COLO668 (cell line): ENCODE measurements around the gene ATP6V1G3.
"Not testable (repeated sequence)": the region's sequence is repeated elsewhere in the genome, so short reads cannot be mapped to it uniquely, and the experiment has no call there.

Source experiments
- DNase-seq: peaks from one replicate; lab custom pipeline; 2025; ENCODE audit not compliant: unreplicated experiment; lab: John Stamatoyannopoulos, UW

Gene ATP6V1G3

GRCh38 chr1:198543670-198544260, 3.3 kb upstream of the ATP6V1G3 start:
- DNase-seq = no peak

- DNase-seq = no peak
Measured at GRCh38 chr1:198542632-198543031, 2.2 kb upstream of the ATP6V1G3 start.

GRCh38 chr1:198541737-198542136, 1.3 kb upstream of the ATP6V1G3 start:
- no peak for DNase-seq

DNA sequence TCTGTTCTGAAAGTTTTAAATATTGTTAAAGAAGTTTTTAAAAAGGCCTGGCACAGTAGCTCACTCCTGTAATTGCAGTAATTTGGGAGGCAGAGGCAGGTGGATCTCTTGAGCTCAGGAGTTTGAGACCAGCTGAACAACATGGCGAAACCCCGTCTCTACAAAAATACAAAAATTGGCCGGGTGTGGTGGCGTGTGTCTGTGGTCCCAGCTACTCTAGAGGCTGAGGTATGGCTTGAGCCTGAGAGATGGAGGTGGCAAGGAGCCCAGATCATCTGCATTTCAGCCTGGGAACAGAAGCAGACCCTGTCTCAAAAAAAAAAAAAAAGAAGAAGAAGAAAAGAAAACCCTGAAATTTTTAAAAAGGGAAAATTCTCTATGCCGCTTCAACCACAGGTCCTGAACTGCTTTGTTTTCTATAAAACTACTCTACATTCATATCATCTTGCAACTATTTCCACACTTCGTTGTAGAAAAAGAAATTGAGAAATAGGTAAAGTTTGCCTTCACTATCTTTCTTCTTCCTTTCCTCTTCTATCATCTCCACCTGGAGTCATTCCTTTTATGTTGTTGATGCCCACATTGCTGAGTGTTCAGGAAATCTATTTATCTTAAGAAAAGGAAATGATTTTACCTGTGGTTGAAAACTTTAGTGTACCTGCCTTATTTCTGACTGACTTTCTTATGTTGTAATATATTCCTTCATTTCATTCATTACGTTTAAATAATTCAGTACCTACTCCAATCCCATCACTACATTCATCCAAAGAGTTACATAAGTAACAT, 1.7 kb downstream of the ATP6V1G3 start:
- DNase-seq = no peak

DNA sequence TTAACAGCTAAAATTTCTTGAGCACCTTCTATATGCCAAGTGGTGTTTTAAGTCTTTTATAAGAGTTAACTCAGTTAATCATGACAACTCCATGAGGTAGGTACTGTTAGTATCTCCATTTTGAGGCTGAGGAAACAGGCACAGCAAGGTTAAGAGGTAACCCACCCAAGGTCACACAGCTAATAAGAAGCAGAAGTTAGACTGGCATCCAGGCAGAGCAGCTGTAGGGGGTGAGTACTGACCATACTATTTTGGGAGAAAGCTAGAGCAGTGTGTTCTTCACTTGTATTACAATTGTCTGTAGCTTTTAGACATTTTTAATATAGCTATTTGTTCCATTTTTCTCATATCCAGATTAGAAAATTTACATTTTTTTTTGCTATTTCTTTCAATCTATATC, 4.8 kb downstream of the ATP6V1G3 start:
- no peak for DNase-seq

- DNase-seq = no peak
Measured at GRCh38 chr1:198534548-198535418, 5.7 kb downstream of the ATP6V1G3 start.

DNA sequence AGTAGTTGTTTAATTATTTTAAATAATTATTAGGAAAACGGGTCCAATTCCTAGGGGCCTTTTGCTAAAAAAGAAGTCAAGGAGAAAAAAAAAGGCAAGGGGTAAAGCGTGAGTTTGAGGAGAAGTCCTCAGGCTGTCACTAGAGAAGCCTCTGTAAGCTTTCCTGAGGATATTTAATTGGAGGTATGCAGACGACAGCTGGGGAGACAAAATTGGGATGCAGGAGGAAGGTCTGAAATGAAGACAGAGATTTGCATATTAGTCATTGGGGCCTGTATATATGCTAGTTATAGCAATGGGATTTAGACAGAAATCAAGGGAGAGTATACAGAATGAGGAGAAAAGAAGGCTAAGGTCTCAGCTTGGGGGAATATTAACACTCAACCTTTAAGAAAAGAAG, 8.6 kb downstream of the ATP6V1G3 start:
- DNase-seq = no peak

GRCh38 chr1:198530953-198531352, 9.5 kb downstream of the ATP6V1G3 start:
- no peak for DNase-seq

DNA sequence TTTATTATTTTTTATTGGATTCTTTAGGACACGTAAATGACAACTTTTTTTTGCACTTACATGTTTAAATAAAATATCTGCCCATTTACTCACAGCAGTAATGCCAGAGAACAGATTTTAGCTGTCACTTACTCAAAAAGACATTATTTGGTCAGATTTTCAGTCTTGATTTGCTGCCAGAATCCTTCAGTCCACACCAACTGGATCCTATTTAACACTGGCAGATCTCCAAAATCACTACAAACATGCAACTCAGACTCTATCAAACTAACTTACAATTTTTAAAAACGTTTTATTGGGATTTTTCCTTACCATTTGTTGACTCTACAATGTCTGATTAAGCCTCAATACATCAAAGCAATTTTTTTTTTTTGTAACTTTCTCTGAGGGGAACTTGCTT, 11.1 kb downstream of the ATP6V1G3 start:
- DNase-seq = no peak

GRCh38 chr1:198528364-198528763, 12.1 kb downstream of the ATP6V1G3 start:
- no peak for DNase-seq

- no peak for DNase-seq
Measured at GRCh38 chr1:198524556-198524955, 15.9 kb downstream of the ATP6V1G3 start.

- not testable (repeated sequence) for DNase-seq
Measured at GRCh38 chr1:198524127-198524526, 16.4 kb downstream of the ATP6V1G3 start.

- DNase-seq = no peak
Measured at GRCh38 chr1:198523182-198523950, 17.1 kb downstream of the ATP6V1G3 start.

- no peak for DNase-seq
Measured at GRCh38 chr1:198520524-198521254, 19.8 kb downstream of the ATP6V1G3 start.

GRCh38 chr1:198519639-198520501, 20.6 kb downstream of the ATP6V1G3 start:
- DNase-seq = no peak

GRCh38 chr1:198517623-198518199, 22.8 kb downstream of the ATP6V1G3 start:
- DNase-seq = no peak

DNA sequence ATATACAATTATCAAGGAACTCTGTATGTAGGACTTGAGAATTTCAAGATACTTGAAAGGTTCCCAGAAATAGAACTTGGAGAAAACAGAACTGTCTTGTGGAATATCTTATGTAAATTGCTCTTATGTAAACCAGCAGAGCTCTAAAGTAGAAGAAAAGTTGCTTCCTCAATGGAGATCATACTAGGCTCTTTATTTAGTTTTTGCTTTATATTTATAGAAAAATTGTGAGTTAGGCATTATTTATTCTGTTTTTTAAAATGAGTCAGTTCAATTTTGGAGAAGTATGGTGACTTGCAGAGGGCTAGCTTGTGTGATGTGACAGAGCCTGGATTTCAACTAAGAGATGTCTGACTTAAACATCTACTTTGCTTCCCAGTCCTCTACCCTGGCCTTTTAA, 40.4 kb downstream of the ATP6V1G3 start:
- no peak for DNase-seq

GRCh38 chr1:198499588-198499987, 40.9 kb downstream of the ATP6V1G3 start:
- no peak for DNase-seq

DNA sequence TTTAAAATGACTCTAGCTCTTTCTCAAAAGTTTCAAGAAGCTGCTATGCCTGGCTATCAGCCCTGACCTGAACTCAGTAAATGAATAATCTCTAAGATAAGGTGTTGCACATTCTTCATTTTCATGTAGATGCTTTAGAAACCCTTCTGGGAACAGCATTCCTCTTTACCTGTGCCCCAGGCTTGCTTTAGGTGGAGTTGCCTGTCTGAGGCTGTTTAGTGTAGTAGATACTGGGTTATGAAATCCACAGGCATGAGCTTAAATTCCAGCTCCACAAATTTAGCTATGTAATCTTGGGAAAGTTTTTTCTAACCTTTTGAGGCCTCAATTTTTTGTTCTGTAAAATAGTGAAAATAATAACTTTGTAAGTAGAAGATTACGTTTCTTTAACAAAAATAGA, 41.6 kb downstream of the ATP6V1G3 start:
- no peak for DNase-seq
